HCT116 (cell line): ENCODE results near the gene FHIT. TPM values are rescaled to one million over a fixed set of nuclear protein-coding genes. Genes with fewer than 3 reads are reported as not detected.

Experiments
- ATAC-seq: fragments of 200-7000 bp; cut with Tn5 transposase; 2 replicates; pipeline ENCODE4 v1.9.1; 2020; ENCODE audit warnings: mild to moderate bottlenecking, moderate library complexity
- BruUV-seq: library from RNA; stranded (reverse); fragments of 400-500 nt; replicated peaks from 2 replicates; lab custom pipeline; 2021; lab: Mats Ljungman, UMichigan
- CTCF ChIA-PET: fragments of 300-600 bp; sonication (Branson Sonifier 250); formaldehyde crosslinking; loops from one replicate; lab custom pipeline; 2021; ENCODE audit warnings: antibody characterized with exemption; lab: Charles Lee
- POLR2A ChIA-PET: fragments of 300-600, 350-600 bp; sonication (Branson Sonifier 250); formaldehyde crosslinking; loops from one replicate; lab custom pipeline; 2021; ENCODE audit warnings: antibody characterized with exemption; lab: Charles Lee
- RAD21 ChIA-PET, 2 experiments: fragments of 300-600 bp; sonication (Branson Sonifier 250); formaldehyde crosslinking; loops; one replicate each; lab custom pipeline; 2023; ENCODE audit warnings: low total read pairs in 2 of 2; ENCODE audit not compliant: uncharacterized antibody in 2 of 2, unreplicated experiment in 2 of 2, low non-redundant PET in 1 of 2; lab: Charles Lee
- DNase-seq: peaks from one replicate; pipeline ENCODE4 v3.0.0-alpha.2; 2010; ENCODE audit warnings: low read depth, low spot score
- H2AFZ ChIP-seq: fragments of 200-600 bp; shearing (Covaris generic), sonication (generic); 2 replicates; pipeline ENCODE4 v1.6.1; 2017; ENCODE audit warnings: low read depth, mixed run types, mixed read lengths, antibody characterized with exemption, low read length; ENCODE audit not compliant: poor library complexity, severe bottlenecking
- H3K27ac ChIP-seq: 2 replicates; pipeline ENCODE4 v1.5.1; 2012; ENCODE audit warnings: low read depth, low read length
- H3K27me3 ChIP-seq: fragments of 200-600 bp; sonication (generic); 2 replicates; pipeline ENCODE4 v1.6.1; 2016; ENCODE audit warnings: mixed run types, low read length, mixed read lengths; ENCODE audit not compliant: insufficient read depth
- H3K36me3 ChIP-seq, 2 experiments: fragments of 200-500 bp in 1 of 2; fragments of 200-600 bp in 1 of 2; sonication (Bioruptor generic) in 1 of 2; sonication (generic) in 1 of 2; 2 replicates each; pipeline versions ENCODE4 v1.5.1 to v1.6.1; 2014 to 2016; ENCODE audit warnings: low read length in 2 of 2, inconsistent platforms in 1 of 2, mixed read lengths in 1 of 2, mixed run types in 1 of 2; ENCODE audit not compliant: insufficient read depth in 2 of 2, control insufficient read depth in 1 of 2
- H3K4me1 ChIP-seq, 2 experiments: fragments of 200-600 bp in 1 of 2; sonication (generic) in 1 of 2; 2 replicates each; pipeline versions ENCODE4 v1.5.1 to v1.6.1; 2012 to 2017; ENCODE audit warnings: low read length in 2 of 2, inconsistent platforms in 1 of 2, mild to moderate bottlenecking in 1 of 2, mixed read lengths in 1 of 2, mixed run types in 1 of 2, moderate library complexity in 1 of 2; ENCODE audit not compliant: insufficient read depth in 2 of 2, control insufficient read depth in 1 of 2
- H3K4me2 ChIP-seq: fragments of 200-600 bp; sonication (generic); 2 replicates; pipeline ENCODE4 v1.6.1; 2017; ENCODE audit warnings: mixed run types, low read length, mixed read lengths
- H3K4me3 ChIP-seq, 2 experiments: fragments of 200-600 bp in 1 of 2; sonication (generic) in 1 of 2; replicated peaks in 1 of 2; 2 replicates each; pipeline ENCODE4 v1.5.1; 2011 to 2016; ENCODE audit warnings: low read length in 2 of 2, control low read depth in 1 of 2, low read depth in 1 of 2, mild to moderate bottlenecking in 1 of 2, mixed read lengths in 1 of 2, mixed run types in 1 of 2
- H3K79me2 ChIP-seq: fragments of 200-600 bp; sonication (generic); 2 replicates; pipeline ENCODE4 v1.6.1; 2017; ENCODE audit warnings: mild to moderate bottlenecking, mixed run types, low read length, moderate library complexity, mixed read lengths; ENCODE audit not compliant: insufficient read depth
- H3K9ac ChIP-seq: fragments of 200-600 bp; sonication (generic); 2 replicates; pipeline ENCODE4 v1.6.1; 2016; ENCODE audit warnings: low read length, mixed read lengths
- H3K9me2 ChIP-seq: fragments of 200-600 bp; sonication (generic), shearing (Covaris generic); 2 replicates; pipeline ENCODE4 v1.6.1; 2017; ENCODE audit warnings: mixed run types, mild to moderate bottlenecking, moderate library complexity; ENCODE audit not compliant: insufficient read depth
- H3K9me3 ChIP-seq, 2 experiments: fragments of 200-500 bp in 1 of 2; fragments of 200-600 bp in 1 of 2; sonication (Bioruptor generic) in 1 of 2; sonication (generic) in 1 of 2; 2 replicates each; pipeline ENCODE4 v1.6.1; 2014 to 2017; ENCODE audit warnings: low read length in 2 of 2, mixed read lengths in 2 of 2, inconsistent platforms in 1 of 2, low read depth in 1 of 2, mild to moderate bottlenecking in 1 of 2, mixed run types in 1 of 2, moderate library complexity in 1 of 2; ENCODE audit not compliant: control insufficient read depth in 1 of 2, insufficient read depth in 1 of 2
- H4K20me1 ChIP-seq: fragments of 200-600 bp; sonication (generic), shearing (Covaris generic); 2 replicates; pipeline ENCODE4 v1.6.1; 2017; ENCODE audit warnings: mixed run types, mild to moderate bottlenecking, moderate library complexity; ENCODE audit not compliant: insufficient read depth
- ATF3 ChIP-seq: IDR thresholded peaks from 2 replicates; pipeline ENCODE4 v1.6.1; 2012
- CBX3 ChIP-seq: IDR thresholded peaks from 2 replicates; pipeline ENCODE4 v1.6.1; 2012; ENCODE audit warnings: low read depth
- CEBPB ChIP-seq: IDR thresholded peaks from 2 replicates; pipeline ENCODE4 v1.6.1; 2012; ENCODE audit warnings: low read depth
- CTCF ChIP-seq, 3 experiments: fragments of 200-600 bp in 1 of 3; sonication (generic) in 1 of 3; IDR thresholded peaks in 2 of 3; conservative IDR thresholded peaks in 1 of 3; 2 replicates each; pipeline ENCODE4 v1.5.1; 2012 to 2017; ENCODE audit warnings: low read depth in 2 of 3, low read length in 2 of 3, antibody characterized with exemption in 1 of 3, borderline replicate concordance in 1 of 3, control low read depth in 1 of 3, mild to moderate bottlenecking in 1 of 3, mixed read lengths in 1 of 3, mixed run types in 1 of 3, moderate library complexity in 1 of 3; ENCODE audit not compliant: insufficient read depth in 1 of 3
- EGR1 ChIP-seq: IDR thresholded peaks from 2 replicates; pipeline ENCODE4 v1.6.1; 2012; ENCODE audit warnings: low read depth
- EZH2 ChIP-seq: fragments of 200-600 bp; sonication (generic); IDR thresholded peaks from 2 replicates; pipeline ENCODE4 v1.6.1; 2017; ENCODE audit warnings: antibody characterized with exemption, mixed run types
- EZH2phosphoT487 ChIP-seq: fragments of 200-600 bp; IDR thresholded peaks from 2 replicates; pipeline ENCODE4 v1.6.1; 2018; ENCODE audit warnings: antibody characterized with exemption, borderline replicate concordance
- FOSL1 ChIP-seq: IDR thresholded peaks from 2 replicates; pipeline ENCODE4 v1.6.1; 2012; ENCODE audit warnings: low read depth
- POLR2A ChIP-seq: IDR thresholded peaks from 2 replicates; pipeline ENCODE4 v1.7.0; 2011; ENCODE audit warnings: borderline replicate concordance; ENCODE audit not compliant: insufficient read depth, insufficient read length; ENCODE audit errors: extremely low read depth
- POLR2AphosphoS5 ChIP-seq: IDR thresholded peaks from 2 replicates; pipeline ENCODE4 v1.6.1; 2011; ENCODE audit warnings: mild to moderate bottlenecking, low read depth, low read length, moderate library complexity
- REST ChIP-seq: IDR thresholded peaks from 2 replicates; pipeline ENCODE4 v1.6.1; 2012; ENCODE audit warnings: low read depth
- SP1 ChIP-seq: IDR thresholded peaks from 2 replicates; pipeline ENCODE4 v1.6.1; 2012; ENCODE audit warnings: low read depth
- SRF ChIP-seq: IDR thresholded peaks from 2 replicates; pipeline ENCODE4 v1.6.1; 2012; ENCODE audit warnings: low read depth
- TCF7L2 ChIP-seq: IDR thresholded peaks from 2 replicates; pipeline ENCODE4 v1.7.0; 2011; ENCODE audit warnings: borderline replicate concordance, inconsistent platforms; ENCODE audit not compliant: insufficient read depth, insufficient read length; ENCODE audit errors: extremely low read depth
- YY1 ChIP-seq: IDR thresholded peaks from 2 replicates; pipeline ENCODE4 v1.6.1; 2011; ENCODE audit warnings: low read length, low read depth, moderate library complexity, mild to moderate bottlenecking; ENCODE audit not compliant: insufficient replicate concordance; ENCODE audit errors: extremely low read depth
- ZFX ChIP-seq: fragments of 450-650 bp; IDR thresholded peaks from 2 replicates; pipeline ENCODE4 v1.6.1; 2017
- ZNF274 ChIP-seq: fragments of 200-500 bp; sonication (Bioruptor generic); IDR thresholded peaks from 2 replicates; pipeline ENCODE4 v1.6.1; 2014; ENCODE audit warnings: mild to moderate bottlenecking, low read depth, low read length, inconsistent platforms
- intact Hi-C: fragments of 100-400 bp; cut with micrococcal nuclease; formaldehyde crosslinking; loops from 2 replicates; pipeline ENCODE4 v1.10.0; 2022
- total RNA-seq: library from RNA; stranded (reverse); gene quantifications from one replicate; pipeline ENCODE4 v1.2.1, GENCODE V29; 2021; ENCODE audit not compliant: unreplicated experiment

The FHIT gene
- total RNA-seq, 1 experiment from 2014 or later: 20.1 TPM

GRCh38 chr3:61055447-61055846 lies 195.8 kb downstream of the FHIT start:
- POLR2A ChIA-PET: no interaction called here
- CTCF ChIA-PET: no interaction called here
- Histone ChIP-seq H3K27me3 (no peaks in the 10 kb centered on the region), H3K4me2 (no peak overlapping the region), H3K79me2 (no peaks in the 10 kb centered on the region), H3K9ac (no peak overlapping the region), H3K9me2 (no peaks in the 10 kb centered on the region), H3K36me3 (no peaks in the 10 kb centered on the region), H3K9me3 (no peaks in the 10 kb centered on the region), H3K4me3 (no peak overlapping the region), H3K27ac (no peak overlapping the region), H2AFZ (no peak overlapping the region), H4K20me1 (no peaks in the 10 kb centered on the region), H3K4me1 (no peaks in the 10 kb centered on the region)
- TF ChIP-seq ZFX (no peak), SP1 (no peak), POLR2AphosphoS5 (no peak), POLR2A (no peak), ZNF274 (no peak), SRF (no peak), CTCF (IDR thresholded peaks at IDR 0.05 in 2 of 3, conservative IDR thresholded peaks at IDR 0.05 in 1 of 3; ENCODE audit: borderline replicate concordance in 1 of 3, insufficient read depth in 1 of 3, low read depth in 2 of 3, low read length in 2 of 3) (no peak), TCF7L2 (no peak), EZH2phosphoT487 (no peak), YY1 (no peak), EGR1 (no peak), CEBPB (no peak), REST (no peak), EZH2 (no peak), FOSL1 (no peak), CBX3 (no peak), ATF3 (no peak)
- DNase-seq (no peak), ATAC-seq (no peak)
- intact Hi-C loops: no loop called here
- BruUV-seq: no TSS peak
- RAD21 ChIA-PET: no interaction called here
